Upper lobe of left lung (tissue), 4 donors: ENCODE measurements around the gene GARS1.

ENCODE experiments used
- POLR2A ChIP-seq, 4 donors: fragments of 450-650 bp; IDR thresholded peaks; one replicate each; pipeline ENCODE4 v1.5.1; 2016 to 2017; ENCODE audit warnings: antibody characterized with exemption in 4 of 4, mild to moderate bottlenecking in 2 of 4
- POLR2AphosphoS5 ChIP-seq, 2 donors: sonication (generic); formaldehyde crosslinking; IDR thresholded peaks; one replicate each; pipeline ENCODE4 v1.5.1; 2017; ENCODE audit warnings: antibody characterized with exemption in 2 of 2
- TF ChIP-seq, protein P1 (sequence below), 6 experiments: fragments of 450-650 bp in 4 of 6; fragments of 200-600 bp in 2 of 6; sonication (generic) in 2 of 6; IDR thresholded peaks; one replicate each; pipeline ENCODE4 v1.5.1; 2016 to 2019; ENCODE audit warnings: antibody characterized with exemption in 6 of 6

DNA sequence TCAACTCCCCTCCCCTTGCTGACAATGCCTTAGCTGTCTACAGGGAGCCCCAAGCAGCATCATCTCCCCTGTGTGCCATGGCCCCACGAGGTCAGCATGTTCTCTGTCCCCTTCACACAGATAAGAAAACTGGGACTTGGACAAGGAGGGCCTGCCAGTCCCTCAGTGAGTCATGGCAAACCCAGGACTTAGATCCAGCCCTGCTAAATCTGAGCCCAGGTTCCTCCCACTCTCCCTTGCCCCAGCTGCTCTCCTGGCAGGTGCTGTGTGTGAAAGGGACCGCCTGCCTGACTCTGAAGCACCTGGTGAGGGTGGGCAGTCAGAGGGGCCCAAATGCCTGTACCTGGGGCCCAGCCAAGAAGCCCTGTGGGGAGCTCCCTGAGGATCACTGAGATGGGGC lies 80.2 kb downstream of the GARS1 start:
- TF ChIP-seq POLR2A (IDR thresholded peaks at IDR 0.05) (no peak), POLR2AphosphoS5 (IDR thresholded peaks at IDR 0.05) (no peak)
- TF ChIP-seq, protein P1, sequence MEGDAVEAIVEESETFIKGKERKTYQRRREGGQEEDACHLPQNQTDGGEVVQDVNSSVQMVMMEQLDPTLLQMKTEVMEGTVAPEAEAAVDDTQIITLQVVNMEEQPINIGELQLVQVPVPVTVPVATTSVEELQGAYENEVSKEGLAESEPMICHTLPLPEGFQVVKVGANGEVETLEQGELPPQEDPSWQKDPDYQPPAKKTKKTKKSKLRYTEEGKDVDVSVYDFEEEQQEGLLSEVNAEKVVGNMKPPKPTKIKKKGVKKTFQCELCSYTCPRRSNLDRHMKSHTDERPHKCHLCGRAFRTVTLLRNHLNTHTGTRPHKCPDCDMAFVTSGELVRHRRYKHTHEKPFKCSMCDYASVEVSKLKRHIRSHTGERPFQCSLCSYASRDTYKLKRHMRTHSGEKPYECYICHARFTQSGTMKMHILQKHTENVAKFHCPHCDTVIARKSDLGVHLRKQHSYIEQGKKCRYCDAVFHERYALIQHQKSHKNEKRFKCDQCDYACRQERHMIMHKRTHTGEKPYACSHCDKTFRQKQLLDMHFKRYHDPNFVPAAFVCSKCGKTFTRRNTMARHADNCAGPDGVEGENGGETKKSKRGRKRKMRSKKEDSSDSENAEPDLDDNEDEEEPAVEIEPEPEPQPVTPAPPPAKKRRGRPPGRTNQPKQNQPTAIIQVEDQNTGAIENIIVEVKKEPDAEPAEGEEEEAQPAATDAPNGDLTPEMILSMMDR (IDR thresholded peaks at IDR 0.05): no peak
